IPS-18c (cell line): Measurements from ENCODE around the gene SATL1.
"Not testable (repeated sequence)": the region's sequence is repeated elsewhere in the genome, so short reads cannot be mapped to it uniquely, and the experiment has no call there.

Experiments used
- H3K4me3 ChIP-seq: 2 replicates; pipeline ENCODE4 v1.7.0; 2013; ENCODE audit warnings: low read depth, mild to moderate bottlenecking, low read length, moderate library complexity; ENCODE audit not compliant: insufficient read depth
- H3K9me3 ChIP-seq: one replicate; pipeline ENCODE4 v1.6.1; 2013; ENCODE audit warnings: mild to moderate bottlenecking, low read length, moderate library complexity; ENCODE audit not compliant: control insufficient read depth, insufficient read depth

Gene SATL1

DNA sequence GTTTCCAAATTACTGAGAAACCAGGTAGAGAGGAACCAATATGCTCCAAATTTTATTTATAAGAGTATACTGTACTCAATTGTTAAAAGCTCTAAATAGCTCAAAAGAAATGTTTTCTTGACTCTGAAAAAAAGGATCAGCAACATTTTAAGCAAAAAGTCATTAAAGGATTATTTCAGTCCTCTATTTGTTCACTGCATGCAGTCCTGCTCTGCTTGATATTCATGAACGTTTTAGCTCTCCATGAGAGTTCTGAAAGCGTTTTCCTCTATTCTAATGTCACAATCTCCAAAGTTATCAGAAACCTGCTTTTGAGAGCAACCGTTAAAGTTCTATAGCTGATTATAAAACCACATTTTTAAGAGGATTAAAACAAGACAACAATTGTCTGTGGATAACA lies 129.4 kb downstream of the SATL1 start:
- H3K4me3 ChIP-seq, result no peak overlapping the region
- no peaks in the 10 kb centered on the region for H3K9me3 ChIP-seq

DNA sequence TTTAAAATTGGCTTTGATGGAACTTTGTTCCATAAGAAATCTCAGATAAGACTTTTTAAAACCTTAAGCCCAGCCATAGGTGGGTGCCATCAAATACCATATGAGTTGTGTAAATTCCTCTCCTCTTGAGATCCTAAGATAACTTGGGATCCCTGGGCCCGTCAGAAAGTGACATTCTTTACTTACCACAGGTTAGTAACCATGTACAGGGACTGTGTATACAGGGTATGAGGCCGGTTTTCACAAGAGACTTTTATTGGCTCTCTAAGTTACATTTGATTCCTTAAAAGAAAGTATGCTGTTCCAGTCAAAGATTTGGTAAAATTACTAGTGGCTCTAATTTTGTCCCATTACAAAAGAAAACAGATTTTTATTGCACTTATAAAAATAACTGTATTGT lies 129.8 kb downstream of the SATL1 start:
- H3K4me3 ChIP-seq, result no peak overlapping the region
- peaks cover 3% of the 10 kb centered on the region for H3K9me3 ChIP-seq

DNA sequence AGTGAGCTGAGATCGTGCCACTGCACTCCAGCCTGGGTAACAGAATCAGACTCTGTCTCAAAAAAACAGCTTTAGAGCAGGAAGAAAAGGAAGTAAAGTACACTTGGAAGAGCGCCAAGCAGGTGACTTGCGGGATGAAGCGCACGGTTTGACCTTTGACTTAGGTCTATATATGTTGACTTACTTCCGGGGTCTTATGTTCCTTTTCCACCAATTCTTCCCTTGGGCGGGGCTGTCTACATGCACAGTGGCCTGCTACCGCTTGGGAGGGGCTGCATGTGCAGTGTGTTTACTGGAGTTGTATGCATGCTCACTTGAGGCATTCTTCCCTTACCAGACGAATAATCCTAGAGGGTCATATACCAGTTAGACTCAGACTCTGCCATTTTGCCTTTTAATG lies 131.3 kb downstream of the SATL1 start:
- H3K4me3 ChIP-seq, result no peak overlapping the region

DNA sequence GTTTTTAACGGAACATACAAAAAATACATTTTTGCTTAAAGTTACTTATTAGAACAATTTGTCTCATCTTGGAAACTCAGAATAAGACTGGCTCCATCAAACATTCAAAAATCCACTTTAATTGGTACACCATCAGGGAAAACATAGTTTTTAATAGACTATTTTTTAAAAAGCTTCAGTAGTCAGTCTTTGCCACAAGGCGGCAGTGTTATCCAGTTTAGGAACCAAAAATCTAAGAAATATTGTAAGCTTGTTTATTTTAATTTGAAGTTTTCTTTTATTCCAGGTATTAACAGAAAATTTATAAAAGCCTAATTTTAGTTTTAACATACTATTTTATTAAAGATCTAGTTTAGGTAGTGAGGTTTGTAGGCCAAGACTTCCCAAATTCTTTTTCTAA lies 132.2 kb downstream of the SATL1 start:
- Histone ChIP-seq H3K4me3 (no peak overlapping the region), H3K9me3 (peaks cover 3% of the 10 kb centered on the region)

More for the DNA sequence above, 131.3 kb downstream of the SATL1 start:
- peaks cover 3% of the 10 kb centered on the region for H3K9me3 ChIP-seq

DNA sequence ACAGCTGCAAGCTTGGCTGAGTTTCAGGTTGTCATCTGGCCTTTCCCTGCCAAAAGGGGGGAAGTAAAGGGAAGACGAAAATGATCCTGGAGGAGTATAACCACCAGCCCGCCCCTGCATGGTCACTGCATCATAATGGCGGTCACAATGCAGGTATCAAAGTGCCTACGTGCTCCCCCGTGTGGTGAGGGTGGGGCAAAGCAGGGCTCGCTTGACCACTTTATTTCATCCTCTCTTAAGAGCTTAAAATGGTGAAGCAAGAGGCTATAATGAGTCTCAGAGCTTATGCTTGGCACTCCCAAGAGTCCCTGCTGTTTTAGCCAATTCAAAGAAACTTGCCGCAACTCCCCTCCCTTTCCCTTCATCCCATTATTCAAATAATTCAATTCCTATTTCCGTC lies 134.3 kb downstream of the SATL1 start:
- Histone ChIP-seq H3K9me3 (peaks cover 3% of the 10 kb centered on the region), H3K4me3 (no peak overlapping the region)

DNA sequence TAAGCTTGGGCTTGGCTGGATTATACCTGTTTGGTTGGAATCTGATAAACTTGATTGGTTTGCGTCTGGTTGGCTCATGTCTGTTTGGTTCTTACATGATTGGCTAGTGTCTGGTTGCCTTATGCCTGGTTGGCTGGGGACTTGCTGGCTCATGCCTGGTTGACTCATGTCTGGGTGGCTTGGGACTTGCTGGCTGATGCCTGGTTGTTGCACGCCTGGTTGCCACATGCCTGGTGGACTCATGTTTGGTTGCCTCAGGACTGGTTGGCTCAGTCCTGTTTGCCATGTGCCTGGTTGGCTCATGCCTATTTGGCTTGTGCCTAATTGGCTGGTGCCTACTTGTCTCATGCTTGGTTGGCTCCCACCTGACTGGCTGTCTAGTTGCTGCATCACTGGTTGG lies 135.4 kb downstream of the SATL1 start:
- H3K9me3 ChIP-seq, result peaks cover 3% of the 10 kb centered on the region
- H3K4me3 ChIP-seq, result no peak overlapping the region

DNA sequence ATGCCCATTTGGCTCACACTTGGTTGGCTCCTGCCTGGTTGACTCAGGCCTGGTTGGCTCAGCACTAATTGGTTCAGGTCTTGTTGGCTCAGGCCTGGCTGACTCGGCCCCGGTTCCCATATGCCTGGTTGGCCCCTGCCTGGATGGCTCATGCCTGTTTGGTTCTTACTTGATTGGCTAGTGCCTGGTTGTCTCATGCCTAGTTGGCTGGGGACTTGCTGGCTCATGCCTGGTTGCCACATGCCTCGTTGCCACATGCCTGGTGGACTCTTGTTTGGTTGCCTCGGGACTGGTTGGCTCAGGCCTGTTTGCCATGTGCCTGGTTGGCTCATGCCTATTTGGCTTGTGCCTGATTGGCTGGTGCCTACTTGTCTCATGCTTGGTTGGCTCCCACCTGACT lies 136.2 kb downstream of the SATL1 start:
- Histone ChIP-seq H3K4me3 (no peak overlapping the region), H3K9me3 (peaks cover 3% of the 10 kb centered on the region)

DNA sequence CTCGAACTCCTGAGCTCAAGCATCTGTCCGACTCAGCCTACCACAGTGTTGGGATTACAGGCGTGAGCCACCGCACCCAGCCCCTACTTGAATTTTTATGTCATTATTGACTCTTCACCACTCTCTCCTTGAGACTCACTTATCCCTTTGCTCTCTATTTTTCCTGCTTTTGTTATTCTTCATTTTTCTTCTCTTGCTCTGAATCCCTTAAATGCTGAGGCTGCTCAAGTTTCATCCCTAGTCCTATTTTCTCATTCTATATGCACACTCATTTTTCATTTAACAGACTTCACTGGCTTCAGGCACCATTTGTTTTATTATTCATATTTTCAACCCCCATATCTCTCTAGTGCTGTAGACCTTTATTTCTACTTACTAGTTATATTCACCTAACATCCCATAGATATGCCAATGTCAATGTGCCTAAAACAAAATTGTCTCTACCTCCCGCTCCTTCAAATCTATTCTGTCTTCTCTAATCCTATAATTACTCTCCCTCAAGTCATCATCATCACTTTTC lies 154.2 kb downstream of the SATL1 start:
- Histone ChIP-seq H3K9me3 (peaks cover 3% of the 10 kb centered on the region), H3K4me3 (no peak overlapping the region)

DNA sequence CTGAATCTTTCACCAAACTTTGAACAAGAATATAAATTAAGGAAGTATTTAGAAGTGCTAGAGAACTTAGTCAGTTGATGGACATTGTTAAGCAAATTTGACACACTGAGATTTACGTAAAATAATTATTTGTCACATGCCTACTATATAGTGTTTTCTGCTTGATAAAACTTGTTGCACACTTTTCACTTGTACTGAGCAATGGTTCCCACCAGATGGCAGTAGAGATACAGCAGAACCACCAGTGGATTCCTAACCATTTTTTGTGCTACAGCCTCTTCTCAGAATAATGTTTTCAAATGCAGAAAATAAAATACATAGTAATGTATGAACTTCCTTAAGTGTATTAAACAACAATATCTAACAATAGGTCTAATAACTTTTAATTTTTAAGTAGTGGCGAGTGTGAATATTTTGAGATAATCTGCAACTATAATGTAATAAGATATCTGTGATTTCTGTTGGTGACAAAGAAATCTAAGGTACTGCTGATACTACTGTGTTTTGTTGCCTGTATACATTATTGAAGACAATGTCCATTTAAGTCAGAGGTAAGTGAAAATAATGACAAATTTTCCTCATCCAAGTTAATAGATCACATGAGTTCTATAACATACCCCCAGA lies 158.7 kb downstream of the SATL1 start:
- peaks cover 3% of the 10 kb centered on the region for H3K9me3 ChIP-seq
- no peak overlapping the region for H3K4me3 ChIP-seq

DNA sequence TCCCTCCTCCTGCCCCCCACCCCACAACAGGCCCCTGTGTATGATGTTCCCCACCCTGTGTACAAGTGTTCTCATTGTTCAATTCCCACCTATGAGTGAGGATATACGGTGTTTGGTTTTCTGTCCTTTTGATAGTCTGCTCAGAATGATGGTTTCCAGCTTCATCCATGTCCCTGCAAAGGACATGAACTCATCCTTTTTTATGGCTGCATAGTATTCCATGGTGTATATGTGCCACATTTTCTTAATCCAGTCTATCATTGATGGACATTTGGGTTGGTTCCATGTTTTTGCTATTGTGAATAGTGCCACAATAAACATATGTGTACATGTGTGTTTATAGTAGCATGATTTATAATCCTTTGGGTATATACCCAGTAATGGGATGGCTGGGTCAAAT lies 166.3 kb downstream of the SATL1 start:
- not testable (repeated sequence) for H3K4me3 ChIP-seq, H3K9me3 ChIP-seq

DNA sequence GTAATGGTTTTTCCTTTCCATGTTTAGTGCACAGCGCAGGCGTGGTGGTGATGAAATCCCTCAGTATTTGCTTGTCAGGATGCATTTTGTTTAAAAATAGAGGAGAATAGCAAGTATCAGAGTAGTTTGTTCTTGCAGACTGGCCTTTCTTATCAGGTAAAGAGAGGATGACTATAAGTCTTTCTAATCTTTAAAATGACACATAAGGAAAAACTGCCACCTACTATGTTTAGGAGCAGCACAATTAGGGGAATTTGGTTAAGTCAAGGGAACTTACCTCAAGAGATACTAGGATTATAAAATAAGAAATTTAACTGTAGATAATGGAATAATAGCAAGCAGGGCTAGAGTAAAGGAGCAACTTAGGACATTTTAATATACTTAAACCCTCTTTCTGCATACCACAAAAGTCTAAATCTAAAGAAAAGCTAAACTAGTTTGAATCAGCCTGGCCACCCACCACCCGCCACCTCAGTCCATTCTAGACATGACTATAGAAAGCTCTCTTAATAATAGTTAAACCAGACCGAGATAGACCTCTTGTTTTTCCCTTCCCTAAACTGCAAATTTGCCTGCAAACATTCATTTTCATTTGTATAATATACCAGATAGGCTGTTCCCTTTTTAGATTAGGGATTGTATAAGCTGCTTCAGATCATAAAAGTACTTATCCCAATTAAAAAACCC lies 177.9 kb downstream of the SATL1 start:
- no peaks in the 10 kb centered on the region for H3K9me3 ChIP-seq
- H3K4me3 ChIP-seq, result no peak overlapping the region

DNA sequence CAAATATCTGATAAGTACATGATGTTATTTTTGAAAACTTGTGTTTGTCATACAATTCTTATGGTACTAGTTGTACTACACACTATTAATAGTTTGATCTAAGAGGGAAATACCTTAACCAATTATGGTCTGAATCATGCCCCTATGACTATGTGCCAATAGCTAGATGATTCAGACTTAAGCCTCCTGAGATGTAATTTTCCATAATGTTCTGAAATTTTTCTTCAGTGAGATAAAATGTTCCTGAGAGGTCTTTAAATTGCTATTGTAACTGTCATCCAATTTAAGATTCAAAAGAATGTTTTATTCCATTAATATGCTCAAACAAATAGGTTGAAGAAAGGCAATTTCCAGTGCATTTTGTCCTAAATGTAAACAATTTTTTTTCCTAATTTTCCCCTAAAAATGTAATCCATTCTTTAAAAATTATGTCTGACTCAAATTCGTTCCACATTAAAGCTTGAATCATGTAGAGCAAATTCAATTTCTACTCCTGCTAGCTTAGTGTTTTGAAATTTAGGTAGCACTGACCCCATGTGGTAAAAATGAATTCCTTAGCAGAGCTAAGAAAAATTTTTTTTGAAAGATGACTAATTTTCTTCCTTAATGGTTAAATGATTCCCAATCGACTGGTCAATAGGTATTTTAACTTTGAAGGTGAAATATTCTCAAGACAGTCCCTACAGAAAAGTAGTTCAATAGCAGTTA lies 190.8 kb downstream of the SATL1 start:
- H3K4me3 ChIP-seq, result no peak overlapping the region
- H3K9me3 ChIP-seq, result no peaks in the 10 kb centered on the region

DNA sequence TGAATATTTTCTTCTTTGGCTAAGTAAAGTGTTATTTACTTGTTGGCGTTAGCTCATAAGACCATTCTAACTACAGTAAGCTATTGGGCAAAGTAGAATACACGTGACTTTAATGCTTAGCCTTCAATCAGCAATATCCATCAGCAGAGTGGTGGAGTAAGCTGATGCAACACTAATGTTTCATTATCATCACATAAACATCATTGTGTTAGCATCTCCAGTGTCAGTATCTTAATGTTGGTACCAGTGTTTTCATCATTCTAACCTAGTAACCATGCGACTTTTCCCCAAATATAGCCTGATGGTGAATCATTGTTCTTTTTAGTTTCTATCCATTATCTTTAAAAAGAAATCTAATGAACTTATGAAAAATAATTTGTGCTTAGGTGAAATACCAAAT lies 191.4 kb downstream of the SATL1 start:
- Histone ChIP-seq H3K4me3 (no peak overlapping the region), H3K9me3 (no peaks in the 10 kb centered on the region)

DNA sequence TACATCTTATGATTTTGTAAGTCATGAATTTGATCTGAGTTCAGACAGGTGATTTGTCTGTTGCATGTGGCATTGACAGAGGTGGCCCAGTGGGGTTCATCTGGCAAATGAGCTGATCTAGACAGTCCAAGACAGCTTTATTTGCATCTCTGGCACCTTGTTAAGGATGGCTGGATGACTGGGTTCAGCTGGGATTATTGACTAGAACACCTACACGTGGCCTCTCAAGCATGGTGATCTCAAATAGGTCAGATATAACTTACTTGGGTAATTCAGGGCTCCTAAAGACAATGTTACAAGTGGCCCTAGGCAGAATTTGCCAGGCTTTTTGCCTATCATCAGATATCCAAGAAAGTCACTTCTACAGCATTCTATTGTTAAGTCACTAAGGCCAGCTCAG lies 192.0 kb downstream of the SATL1 start:
- H3K4me3 ChIP-seq, result no peak overlapping the region
- H3K9me3 ChIP-seq, result no peaks in the 10 kb centered on the region
